GM23338 (cell line): ENCODE data around the gene CLSTN2. TPM values are rescaled to one million over a fixed set of nuclear protein-coding genes. Genes with fewer than 3 reads are reported as not detected.

Experiments
- ATAC-seq: fragments of 200-7000 bp; cut with Tn5 transposase; 3 replicates; pipeline ENCODE4 v1.9.1; 2020
- DNase-seq: peaks from one replicate; pipeline ENCODE4 v3.0.0-alpha.2; 2015; ENCODE audit warnings: low spot score
- H2AFZ ChIP-seq: fragments of 200-600 bp; sonication (generic); 2 replicates; pipeline ENCODE4 v1.8.0; 2016; ENCODE audit warnings: antibody characterized with exemption, mild to moderate bottlenecking, moderate library complexity
- H3F3A ChIP-seq: fragments of 200-600 bp; sonication (generic); replicated peaks from 2 replicates; pipeline ENCODE4 v1.8.0; 2017; ENCODE audit warnings: antibody characterized with exemption, mixed run types, low read depth
- H3K27ac ChIP-seq: fragments of 200-600 bp; sonication (generic); 2 replicates; pipeline ENCODE4 v1.6.1; 2016; ENCODE audit warnings: low read depth
- H3K27me3 ChIP-seq: fragments of 200-600 bp; sonication (generic); 2 replicates; pipeline ENCODE4 v1.8.0; 2016; ENCODE audit warnings: mild to moderate bottlenecking, mixed run types, moderate library complexity; ENCODE audit not compliant: insufficient read depth
- H3K36me3 ChIP-seq: fragments of 200-600 bp; sonication (generic); 2 replicates; pipeline ENCODE4 v1.8.0; 2016; ENCODE audit warnings: mild to moderate bottlenecking; ENCODE audit not compliant: insufficient read depth
- H3K4me1 ChIP-seq: fragments of 200-600 bp; sonication (generic); 2 replicates; pipeline ENCODE4 v1.8.0; 2016; ENCODE audit warnings: mild to moderate bottlenecking, moderate library complexity; ENCODE audit not compliant: insufficient read depth
- H3K4me2 ChIP-seq: fragments of 200-600 bp; sonication (generic); 2 replicates; pipeline ENCODE4 v1.7.1; 2017; ENCODE audit warnings: mixed run types
- H3K4me3 ChIP-seq: fragments of 200-600 bp; sonication (generic); 2 replicates; pipeline ENCODE4 v1.6.1; 2016; ENCODE audit warnings: mixed run types
- H3K79me2 ChIP-seq: fragments of 200-600 bp; sonication (generic); replicated peaks from 2 replicates; pipeline ENCODE4 v1.8.0; 2017; ENCODE audit warnings: mild to moderate bottlenecking; ENCODE audit not compliant: insufficient read depth
- H3K9me2 ChIP-seq: fragments of 200-600 bp; sonication (generic); 2 replicates; pipeline ENCODE4 v1.8.0; 2017; ENCODE audit not compliant: insufficient read depth
- H4K20me1 ChIP-seq: fragments of 200-600 bp; sonication (generic); replicated peaks from 2 replicates; pipeline ENCODE4 v1.8.0; 2017; ENCODE audit warnings: mild to moderate bottlenecking; ENCODE audit not compliant: insufficient read depth
- H3K27ac Mint-ChIP-seq: 2 replicates; pipeline ENCODE4 v1.8.0; 2020; ENCODE audit warnings: inconsistent platforms, mild to moderate bottlenecking, moderate library complexity, mixed read lengths
- H3K27me3 Mint-ChIP-seq: 3 replicates; pipeline ENCODE4 v1.8.0; 2022; ENCODE audit warnings: low read depth, mild to moderate bottlenecking, moderate library complexity, mixed read lengths, inconsistent platforms; ENCODE audit not compliant: insufficient read depth, poor library complexity
- H3K36me3 Mint-ChIP-seq: 3 replicates; pipeline ENCODE4 v1.8.0; 2021; ENCODE audit warnings: low read depth, mild to moderate bottlenecking, inconsistent platforms, moderate library complexity, mixed read lengths
- H3K4me1 Mint-ChIP-seq: 3 replicates; pipeline ENCODE4 v1.8.0; 2020; ENCODE audit warnings: mild to moderate bottlenecking, inconsistent platforms, mixed read lengths
- H3K4me3 Mint-ChIP-seq: 3 replicates; pipeline ENCODE4 v1.8.0; 2021; ENCODE audit warnings: moderate library complexity, mild to moderate bottlenecking, inconsistent platforms, mixed read lengths
- H3K9me3 Mint-ChIP-seq: 3 replicates; pipeline ENCODE4 v1.8.0; 2020; ENCODE audit warnings: moderate library complexity, mild to moderate bottlenecking, inconsistent platforms, mixed read lengths
- CREB1 ChIP-seq: fragments of 250-450 bp; sonication (Bioruptor Pico); IDR thresholded peaks from 2 replicates; pipeline ENCODE4 v1.5.0; 2020; ENCODE audit warnings: low read depth, mild to moderate bottlenecking, moderate library complexity
- ETS1 ChIP-seq: IDR thresholded peaks from 2 replicates; pipeline ENCODE4 v1.6.1; 2016; ENCODE audit warnings: antibody characterized with exemption
- EZH2 ChIP-seq: fragments of 200-600 bp; sonication (generic); IDR thresholded peaks from one replicate; pipeline ENCODE4 v1.8.0; 2017; ENCODE audit warnings: antibody characterized with exemption, mild to moderate bottlenecking, low read depth; ENCODE audit not compliant: unreplicated experiment
- EZH2phosphoT487 ChIP-seq: fragments of 200-600 bp; sonication (generic); IDR thresholded peaks from one replicate; pipeline ENCODE4 v1.8.1; 2018; ENCODE audit warnings: antibody characterized with exemption; ENCODE audit not compliant: unreplicated experiment
- JUNB ChIP-seq: IDR thresholded peaks from one replicate; pipeline ENCODE4 v1.6.1; 2016; ENCODE audit warnings: antibody characterized with exemption; ENCODE audit not compliant: unreplicated experiment
- NANOG ChIP-seq: IDR thresholded peaks from 2 replicates; pipeline ENCODE4 v1.6.1; 2016; ENCODE audit warnings: antibody characterized with exemption, borderline replicate concordance
- POLR2AphosphoS5 ChIP-seq: IDR thresholded peaks from 2 replicates; pipeline ENCODE4 v1.6.1; 2016; ENCODE audit warnings: antibody characterized with exemption, low read depth
- STAT1 ChIP-seq: IDR thresholded peaks from one replicate; pipeline ENCODE4 v1.6.1; 2016; ENCODE audit warnings: antibody characterized with exemption; ENCODE audit not compliant: unreplicated experiment
- ZNF114 ChIP-seq: fragments of 250-450 bp; sonication (Bioruptor Pico); IDR thresholded peaks from 2 replicates; pipeline ENCODE4 v1.5.0; 2020; ENCODE audit warnings: mild to moderate bottlenecking, moderate library complexity
- ZNF331 ChIP-seq: fragments of 250-450 bp; sonication (Bioruptor Pico); IDR thresholded peaks from 2 replicates; pipeline ENCODE4 v1.5.0; 2020; ENCODE audit warnings: low read depth, mild to moderate bottlenecking, moderate library complexity
- polyA plus RNA-seq: library from polyadenylated mRNA; unstranded; fragments of >200 nt; fragmentation: Nextera tagmentation; extraction: Ambion mirVana; gene quantifications from 2 replicates; pipeline ENCODE4 v1.2.1, GENCODE V29; 2016
- total RNA-seq: library from RNA; depleted of rRNA; stranded (reverse); fragments of >200 nt; shearing (Covaris generic); gene quantifications from 2 replicates; pipeline ENCODE4 v1.2.3, GENCODE V29; 2014
- TF ChIP-seq, protein P1 (sequence below): IDR thresholded peaks from one replicate; pipeline ENCODE4 v1.6.1; 2018; ENCODE audit warnings: antibody characterized with exemption; ENCODE audit not compliant: unreplicated experiment
- TF ChIP-seq, protein P2 (sequence below): fragments of 250-450 bp; sonication (Bioruptor Pico); IDR thresholded peaks from 2 replicates; pipeline ENCODE4 v1.5.0; 2020; ENCODE audit warnings: mild to moderate bottlenecking, moderate library complexity
- TF ChIP-seq, protein P3 (sequence below), 2 experiments: fragments of 200-600 bp in 1 of 2; sonication (generic) in 1 of 2; conservative IDR thresholded peaks; 2 replicates each; pipeline versions ENCODE4 v1.5.1 to v1.6.1; 2016 to 2017; ENCODE audit warnings: antibody characterized with exemption in 2 of 2, low read depth in 2 of 2, mild to moderate bottlenecking in 2 of 2, moderate library complexity in 1 of 2

CLSTN2 gene
- total and polyA plus RNA-seq, 2 experiments from 2014 or later = 0.11 to 0.83 TPM

DNA sequence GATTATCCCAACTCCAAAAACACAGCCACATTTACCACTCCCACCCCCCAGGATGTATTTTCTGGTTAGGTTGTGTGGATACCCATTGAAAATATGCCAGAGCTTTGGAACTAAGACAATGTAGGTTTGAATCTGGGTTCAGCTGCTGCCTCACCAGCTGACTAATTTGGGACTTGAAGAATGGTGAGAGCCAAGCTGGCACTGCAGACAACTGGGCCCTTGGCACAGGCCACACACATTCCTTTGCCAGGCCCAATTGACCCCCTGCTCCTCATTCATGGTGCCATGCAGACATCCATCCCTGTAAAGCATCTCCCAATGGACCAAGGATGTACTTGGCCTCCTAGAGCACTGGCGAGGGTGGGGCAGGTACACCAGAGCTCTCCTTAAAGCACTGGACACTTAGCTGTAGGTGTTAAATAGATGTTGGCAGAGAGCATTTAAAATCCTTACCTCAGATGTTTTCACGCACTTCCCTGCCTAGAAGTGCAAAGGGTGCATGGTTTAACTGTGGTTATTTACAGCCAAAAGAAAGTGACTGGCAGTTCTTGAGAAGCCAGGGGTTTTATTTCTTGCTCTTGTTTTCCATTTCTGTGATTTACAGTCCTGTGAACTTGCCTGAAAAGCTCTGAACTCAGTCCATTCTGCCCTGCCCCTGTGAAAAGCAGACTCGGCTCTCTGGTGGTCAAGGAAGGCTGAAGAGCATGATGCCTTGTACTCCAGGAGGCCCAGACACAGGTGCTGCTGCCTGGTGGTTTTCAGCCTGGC is 138.5 kb downstream of the CLSTN2 start:
- Histone ChIP-seq H3K27ac (no peak overlapping the region), H3K9me2 (no peaks in the 10 kb centered on the region; the same call in 1 of the 2 replicates), H3K27me3 (no peaks in the 10 kb centered on the region), H4K20me1 (no peaks in the 10 kb centered on the region), H2AFZ (no peak overlapping the region), H3K4me2 (no peak overlapping the region), H3K79me2 (no peaks in the 10 kb centered on the region), H3K4me3 (no peak overlapping the region), H3F3A (no peaks in the 10 kb centered on the region), H3K36me3 (no peaks in the 10 kb centered on the region), H3K4me1 (no peaks in the 10 kb centered on the region)
- TF ChIP-seq NANOG (no peak), ETS1 (no peak), STAT1 (no peak), EZH2phosphoT487 (no peak), POLR2AphosphoS5 (no peak), ZNF114 (CRISPR knock-in tag) (no peak), CREB1 (no peak), ZNF331 (CRISPR knock-in tag) (no peak), EZH2 (no peak), JUNB (no peak)
- TF ChIP-seq, protein P1, sequence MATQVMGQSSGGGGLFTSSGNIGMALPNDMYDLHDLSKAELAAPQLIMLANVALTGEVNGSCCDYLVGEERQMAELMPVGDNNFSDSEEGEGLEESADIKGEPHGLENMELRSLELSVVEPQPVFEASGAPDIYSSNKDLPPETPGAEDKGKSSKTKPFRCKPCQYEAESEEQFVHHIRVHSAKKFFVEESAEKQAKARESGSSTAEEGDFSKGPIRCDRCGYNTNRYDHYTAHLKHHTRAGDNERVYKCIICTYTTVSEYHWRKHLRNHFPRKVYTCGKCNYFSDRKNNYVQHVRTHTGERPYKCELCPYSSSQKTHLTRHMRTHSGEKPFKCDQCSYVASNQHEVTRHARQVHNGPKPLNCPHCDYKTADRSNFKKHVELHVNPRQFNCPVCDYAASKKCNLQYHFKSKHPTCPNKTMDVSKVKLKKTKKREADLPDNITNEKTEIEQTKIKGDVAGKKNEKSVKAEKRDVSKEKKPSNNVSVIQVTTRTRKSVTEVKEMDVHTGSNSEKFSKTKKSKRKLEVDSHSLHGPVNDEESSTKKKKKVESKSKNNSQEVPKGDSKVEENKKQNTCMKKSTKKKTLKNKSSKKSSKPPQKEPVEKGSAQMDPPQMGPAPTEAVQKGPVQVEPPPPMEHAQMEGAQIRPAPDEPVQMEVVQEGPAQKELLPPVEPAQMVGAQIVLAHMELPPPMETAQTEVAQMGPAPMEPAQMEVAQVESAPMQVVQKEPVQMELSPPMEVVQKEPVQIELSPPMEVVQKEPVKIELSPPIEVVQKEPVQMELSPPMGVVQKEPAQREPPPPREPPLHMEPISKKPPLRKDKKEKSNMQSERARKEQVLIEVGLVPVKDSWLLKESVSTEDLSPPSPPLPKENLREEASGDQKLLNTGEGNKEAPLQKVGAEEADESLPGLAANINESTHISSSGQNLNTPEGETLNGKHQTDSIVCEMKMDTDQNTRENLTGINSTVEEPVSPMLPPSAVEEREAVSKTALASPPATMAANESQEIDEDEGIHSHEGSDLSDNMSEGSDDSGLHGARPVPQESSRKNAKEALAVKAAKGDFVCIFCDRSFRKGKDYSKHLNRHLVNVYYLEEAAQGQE = no peak
- TF ChIP-seq, protein P2, sequence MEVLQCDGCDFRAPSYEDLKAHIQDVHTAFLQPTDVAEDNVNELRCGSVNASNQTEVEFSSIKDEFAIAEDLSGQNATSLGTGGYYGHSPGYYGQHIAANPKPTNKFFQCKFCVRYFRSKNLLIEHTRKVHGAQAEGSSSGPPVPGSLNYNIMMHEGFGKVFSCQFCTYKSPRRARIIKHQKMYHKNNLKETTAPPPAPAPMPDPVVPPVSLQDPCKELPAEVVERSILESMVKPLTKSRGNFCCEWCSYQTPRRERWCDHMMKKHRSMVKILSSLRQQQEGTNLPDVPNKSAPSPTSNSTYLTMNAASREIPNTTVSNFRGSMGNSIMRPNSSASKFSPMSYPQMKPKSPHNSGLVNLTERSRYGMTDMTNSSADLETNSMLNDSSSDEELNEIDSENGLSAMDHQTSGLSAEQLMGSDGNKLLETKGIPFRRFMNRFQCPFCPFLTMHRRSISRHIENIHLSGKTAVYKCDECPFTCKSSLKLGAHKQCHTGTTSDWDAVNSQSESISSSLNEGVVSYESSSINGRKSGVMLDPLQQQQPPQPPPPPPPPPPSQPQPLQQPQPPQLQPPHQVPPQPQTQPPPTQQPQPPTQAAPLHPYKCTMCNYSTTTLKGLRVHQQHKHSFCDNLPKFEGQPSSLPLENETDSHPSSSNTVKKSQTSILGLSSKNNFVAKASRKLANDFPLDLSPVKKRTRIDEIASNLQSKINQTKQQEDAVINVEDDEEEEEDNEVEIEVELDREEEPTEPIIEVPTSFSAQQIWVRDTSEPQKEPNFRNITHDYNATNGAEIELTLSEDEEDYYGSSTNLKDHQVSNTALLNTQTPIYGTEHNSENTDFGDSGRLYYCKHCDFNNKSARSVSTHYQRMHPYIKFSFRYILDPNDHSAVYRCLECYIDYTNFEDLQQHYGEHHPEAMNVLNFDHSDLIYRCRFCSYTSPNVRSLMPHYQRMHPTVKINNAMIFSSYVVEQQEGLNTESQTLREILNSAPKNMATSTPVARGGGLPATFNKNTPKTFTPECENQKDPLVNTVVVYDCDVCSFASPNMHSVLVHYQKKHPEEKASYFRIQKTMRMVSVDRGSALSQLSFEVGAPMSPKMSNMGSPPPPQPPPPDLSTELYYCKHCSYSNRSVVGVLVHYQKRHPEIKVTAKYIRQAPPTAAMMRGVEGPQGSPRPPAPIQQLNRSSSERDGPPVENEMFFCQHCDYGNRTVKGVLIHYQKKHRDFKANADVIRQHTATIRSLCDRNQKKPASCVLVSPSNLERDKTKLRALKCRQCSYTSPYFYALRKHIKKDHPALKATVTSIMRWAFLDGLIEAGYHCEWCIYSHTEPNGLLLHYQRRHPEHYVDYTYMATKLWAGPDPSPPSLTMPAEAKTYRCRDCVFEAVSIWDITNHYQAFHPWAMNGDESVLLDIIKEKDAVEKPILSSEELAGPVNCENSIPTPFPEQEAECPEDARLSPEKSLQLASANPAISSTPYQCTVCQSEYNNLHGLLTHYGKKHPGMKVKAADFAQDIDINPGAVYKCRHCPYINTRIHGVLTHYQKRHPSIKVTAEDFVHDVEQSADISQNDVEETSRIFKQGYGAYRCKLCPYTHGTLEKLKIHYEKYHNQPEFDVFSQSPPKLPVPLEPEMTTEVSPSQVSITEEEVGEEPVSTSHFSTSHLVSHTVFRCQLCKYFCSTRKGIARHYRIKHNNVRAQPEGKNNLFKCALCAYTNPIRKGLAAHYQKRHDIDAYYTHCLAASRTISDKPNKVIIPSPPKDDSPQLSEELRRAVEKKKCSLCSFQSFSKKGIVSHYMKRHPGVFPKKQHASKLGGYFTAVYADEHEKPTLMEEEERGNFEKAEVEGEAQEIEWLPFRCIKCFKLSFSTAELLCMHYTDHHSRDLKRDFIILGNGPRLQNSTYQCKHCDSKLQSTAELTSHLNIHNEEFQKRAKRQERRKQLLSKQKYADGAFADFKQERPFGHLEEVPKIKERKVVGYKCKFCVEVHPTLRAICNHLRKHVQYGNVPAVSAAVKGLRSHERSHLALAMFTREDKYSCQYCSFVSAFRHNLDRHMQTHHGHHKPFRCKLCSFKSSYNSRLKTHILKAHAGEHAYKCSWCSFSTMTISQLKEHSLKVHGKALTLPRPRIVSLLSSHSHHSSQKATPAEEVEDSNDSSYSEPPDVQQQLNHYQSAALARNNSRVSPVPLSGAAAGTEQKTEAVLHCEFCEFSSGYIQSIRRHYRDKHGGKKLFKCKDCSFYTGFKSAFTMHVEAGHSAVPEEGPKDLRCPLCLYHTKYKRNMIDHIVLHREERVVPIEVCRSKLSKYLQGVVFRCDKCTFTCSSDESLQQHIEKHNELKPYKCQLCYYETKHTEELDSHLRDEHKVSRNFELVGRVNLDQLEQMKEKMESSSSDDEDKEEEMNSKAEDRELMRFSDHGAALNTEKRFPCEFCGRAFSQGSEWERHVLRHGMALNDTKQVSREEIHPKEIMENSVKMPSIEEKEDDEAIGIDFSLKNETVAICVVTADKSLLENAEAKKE (CRISPR knock-in tag) = no peak
- TF ChIP-seq, protein P3, sequence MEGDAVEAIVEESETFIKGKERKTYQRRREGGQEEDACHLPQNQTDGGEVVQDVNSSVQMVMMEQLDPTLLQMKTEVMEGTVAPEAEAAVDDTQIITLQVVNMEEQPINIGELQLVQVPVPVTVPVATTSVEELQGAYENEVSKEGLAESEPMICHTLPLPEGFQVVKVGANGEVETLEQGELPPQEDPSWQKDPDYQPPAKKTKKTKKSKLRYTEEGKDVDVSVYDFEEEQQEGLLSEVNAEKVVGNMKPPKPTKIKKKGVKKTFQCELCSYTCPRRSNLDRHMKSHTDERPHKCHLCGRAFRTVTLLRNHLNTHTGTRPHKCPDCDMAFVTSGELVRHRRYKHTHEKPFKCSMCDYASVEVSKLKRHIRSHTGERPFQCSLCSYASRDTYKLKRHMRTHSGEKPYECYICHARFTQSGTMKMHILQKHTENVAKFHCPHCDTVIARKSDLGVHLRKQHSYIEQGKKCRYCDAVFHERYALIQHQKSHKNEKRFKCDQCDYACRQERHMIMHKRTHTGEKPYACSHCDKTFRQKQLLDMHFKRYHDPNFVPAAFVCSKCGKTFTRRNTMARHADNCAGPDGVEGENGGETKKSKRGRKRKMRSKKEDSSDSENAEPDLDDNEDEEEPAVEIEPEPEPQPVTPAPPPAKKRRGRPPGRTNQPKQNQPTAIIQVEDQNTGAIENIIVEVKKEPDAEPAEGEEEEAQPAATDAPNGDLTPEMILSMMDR (conservative IDR thresholded peaks at IDR 0.05; ENCODE audit: low read depth in 2 of 2) = no peak
- no peak for ATAC-seq
- DNase-seq = no peak
- Mint-ChIP-seq H3K4me1 (peaks cover 4% of the 10 kb centered on the region), H3K36me3 (no peaks in the 10 kb centered on the region), H3K4me3 (no peak overlapping the region), H3K27me3 (peaks cover 5% of the 10 kb centered on the region), H3K27ac (no peak overlapping the region), H3K9me3 (no peaks in the 10 kb centered on the region)
